GM12801 (cell line): ENCODE data around the gene ADSS2.

Experiments used
- CTCF ChIP-seq: IDR thresholded peaks from one replicate; pipeline ENCODE4 v1.5.1; 2011; ENCODE audit warnings: control low read depth; ENCODE audit not compliant: insufficient read length; ENCODE audit errors: extremely low read depth

Gene ADSS2

GRCh38 chr1:244367399-244368114 is 84.2 kb downstream of the ADSS2 start:
- TF ChIP-seq CTCF = no peak

DNA sequence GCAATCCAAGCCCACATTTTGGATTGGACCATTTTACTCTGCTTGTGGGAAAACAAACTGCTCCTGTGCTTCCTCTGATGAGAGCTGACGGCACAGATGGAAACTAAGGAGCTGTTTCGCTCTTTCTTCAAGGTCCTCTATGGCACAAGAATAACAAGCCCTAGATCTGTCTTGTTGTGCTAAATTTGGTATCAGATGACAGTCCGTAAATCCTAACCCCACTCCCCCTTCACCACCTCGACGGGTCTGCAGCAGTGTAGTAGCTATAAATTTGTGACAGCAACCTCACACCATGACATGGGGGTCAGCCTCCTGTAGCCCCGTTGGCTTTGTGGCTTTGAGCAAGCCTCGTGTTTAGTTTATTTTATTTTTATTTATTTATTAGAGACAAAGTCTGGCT is 85.9 kb downstream of the ADSS2 start:
- TF ChIP-seq CTCF = no peak

DNA sequence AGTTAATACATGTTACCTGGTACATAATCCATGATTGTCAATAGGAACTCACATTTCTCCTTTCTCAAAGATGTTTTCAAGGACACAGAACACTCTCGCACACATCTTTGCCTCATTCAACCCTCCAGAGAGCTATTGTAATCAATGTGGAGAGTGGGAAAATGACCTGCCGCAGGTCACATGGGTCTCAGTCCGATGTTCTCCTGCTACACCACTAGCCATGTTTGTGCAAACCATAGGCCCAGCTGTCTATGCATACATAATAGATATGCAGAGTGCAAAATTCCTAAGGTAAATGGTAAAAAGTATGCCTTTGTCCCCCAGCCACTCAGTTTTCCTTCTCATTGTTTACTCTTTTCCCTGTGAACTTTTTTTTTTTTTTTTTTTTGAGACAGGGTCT is 89.2 kb downstream of the ADSS2 start:
- TF ChIP-seq CTCF = no peak

GRCh38 chr1:244361764-244362473 is 89.8 kb downstream of the ADSS2 start:
- no peak for TF ChIP-seq CTCF
